ENCODE measurements around the gene SON.

The SON gene

DNA sequence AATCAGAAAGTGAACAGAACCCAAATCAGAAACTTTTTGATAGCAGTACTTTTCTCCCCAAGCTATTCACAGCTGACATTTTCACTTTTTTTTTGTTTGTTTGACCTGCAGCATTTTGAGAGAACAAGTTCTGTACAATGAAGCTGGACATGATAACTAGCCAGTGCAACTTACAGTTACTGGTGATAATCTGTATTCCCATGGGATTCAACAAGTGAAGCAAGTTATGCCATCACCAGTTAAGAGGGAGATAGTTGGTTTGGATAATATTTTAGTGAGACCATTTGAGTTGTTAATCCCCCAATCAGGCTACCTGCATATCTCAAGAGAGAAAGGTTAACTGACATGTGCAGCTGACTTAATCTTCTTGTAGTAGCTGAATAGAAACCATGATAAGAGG, 18.1 kb downstream of the SON start:
- Histone ChIP-seq H3K36me3 (ENCODE audit: insufficient read depth) (peaks cover 21% of the 10 kb centered on the region; the same call in 1 of the 2 replicates), H3K27ac (no peak overlapping the region), H3K79me2 (ENCODE audit: insufficient read depth, low read depth) (peaks cover 43% of the 10 kb centered on the region), H3K4me1 (ENCODE audit: low read depth, poor library complexity, severe bottlenecking) (no peaks in the 10 kb centered on the region), H3K4me2 (no peak overlapping the region), H4K20me1 (ENCODE audit: insufficient read depth) (peaks cover 5% of the 10 kb centered on the region), H3K4me3 (IDR thresholded peaks at IDR 0.05; ENCODE audit: insufficient read depth, low read depth, low read length) (no peak overlapping the region), H2AFZ (ENCODE audit: low read depth) (no peak overlapping the region), H3K9ac (no peak overlapping the region), H3K27me3 (ENCODE audit: insufficient read depth, low read depth) (no peaks in the 10 kb centered on the region)
- TF ChIP-seq, protein P1, sequence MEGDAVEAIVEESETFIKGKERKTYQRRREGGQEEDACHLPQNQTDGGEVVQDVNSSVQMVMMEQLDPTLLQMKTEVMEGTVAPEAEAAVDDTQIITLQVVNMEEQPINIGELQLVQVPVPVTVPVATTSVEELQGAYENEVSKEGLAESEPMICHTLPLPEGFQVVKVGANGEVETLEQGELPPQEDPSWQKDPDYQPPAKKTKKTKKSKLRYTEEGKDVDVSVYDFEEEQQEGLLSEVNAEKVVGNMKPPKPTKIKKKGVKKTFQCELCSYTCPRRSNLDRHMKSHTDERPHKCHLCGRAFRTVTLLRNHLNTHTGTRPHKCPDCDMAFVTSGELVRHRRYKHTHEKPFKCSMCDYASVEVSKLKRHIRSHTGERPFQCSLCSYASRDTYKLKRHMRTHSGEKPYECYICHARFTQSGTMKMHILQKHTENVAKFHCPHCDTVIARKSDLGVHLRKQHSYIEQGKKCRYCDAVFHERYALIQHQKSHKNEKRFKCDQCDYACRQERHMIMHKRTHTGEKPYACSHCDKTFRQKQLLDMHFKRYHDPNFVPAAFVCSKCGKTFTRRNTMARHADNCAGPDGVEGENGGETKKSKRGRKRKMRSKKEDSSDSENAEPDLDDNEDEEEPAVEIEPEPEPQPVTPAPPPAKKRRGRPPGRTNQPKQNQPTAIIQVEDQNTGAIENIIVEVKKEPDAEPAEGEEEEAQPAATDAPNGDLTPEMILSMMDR (conservative IDR thresholded peaks at IDR 0.05; ENCODE audit: low read depth, low read length): no peak

- Histone ChIP-seq H3K27me3 (ENCODE audit: insufficient read depth, low read depth) (no peaks in the 10 kb centered on the region), H4K20me1 (ENCODE audit: insufficient read depth) (peaks cover 5% of the 10 kb centered on the region; the same call in 1 of the 2 replicates), H3K9ac (no peak overlapping the region), H3K4me2 (no peak overlapping the region), H3K4me1 (ENCODE audit: low read depth, poor library complexity, severe bottlenecking) (no peaks in the 10 kb centered on the region), H3K27ac (no peak overlapping the region), H3K36me3 (ENCODE audit: insufficient read depth) (peaks cover 19% of the 10 kb centered on the region; the same call in 1 of the 2 replicates), H3K4me3 (IDR thresholded peaks at IDR 0.05; ENCODE audit: insufficient read depth, low read depth, low read length) (no peak overlapping the region), H2AFZ (ENCODE audit: low read depth) (no peak overlapping the region), H3K79me2 (ENCODE audit: insufficient read depth, low read depth) (peaks cover 38% of the 10 kb centered on the region; the same call in 1 of the 2 replicates)
- TF ChIP-seq, protein P1 (conservative IDR thresholded peaks at IDR 0.05; ENCODE audit: low read depth, low read length): no peak
Observed at GRCh38 chr21:33561373-33561772, 18.5 kb downstream of the SON start.

GRCh38 chr21:33562389-33562788, 19.6 kb downstream of the SON start:
- Histone ChIP-seq H4K20me1 (ENCODE audit: insufficient read depth) (no peaks in the 10 kb centered on the region; the same call in 1 of the 2 replicates), H3K4me2 (no peak overlapping the region), H3K36me3 (ENCODE audit: insufficient read depth) (peaks cover 13% of the 10 kb centered on the region; the same call in 1 of the 2 replicates), H3K79me2 (ENCODE audit: insufficient read depth, low read depth) (peaks cover 28% of the 10 kb centered on the region; the same call in 1 of the 2 replicates), H2AFZ (ENCODE audit: low read depth) (no peak overlapping the region), H3K4me3 (IDR thresholded peaks at IDR 0.05; ENCODE audit: insufficient read depth, low read depth, low read length) (no peak overlapping the region), H3K4me1 (ENCODE audit: low read depth, poor library complexity, severe bottlenecking) (no peaks in the 10 kb centered on the region), H3K27me3 (ENCODE audit: insufficient read depth, low read depth) (no peaks in the 10 kb centered on the region), H3K27ac (no peak overlapping the region), H3K9ac (no peak overlapping the region)
- TF ChIP-seq, protein P1 (conservative IDR thresholded peaks at IDR 0.05; ENCODE audit: low read depth, low read length): no peak

GRCh38 chr21:33566514-33566913, 23.7 kb downstream of the SON start:
- no peaks in the 10 kb centered on the region for H3K4me1 ChIP-seq (ENCODE audit: low read depth, poor library complexity, severe bottlenecking)
- H3K4me2 ChIP-seq: no peak overlapping the region
- H3K79me2 ChIP-seq (ENCODE audit: insufficient read depth, low read depth): peaks cover 4% of the 10 kb centered on the region; the same call in 1 of the 2 replicates
- no peak overlapping the region for H3K9ac ChIP-seq
- peaks cover 15% of the 10 kb centered on the region; the same call in 1 of the 2 replicates for H3K36me3 ChIP-seq (ENCODE audit: insufficient read depth)
- TF ChIP-seq, protein P1 (conservative IDR thresholded peaks at IDR 0.05; ENCODE audit: low read depth, low read length): no peak
- no peaks in the 10 kb centered on the region for H4K20me1 ChIP-seq (ENCODE audit: insufficient read depth)
- H3K27me3 ChIP-seq (ENCODE audit: insufficient read depth, low read depth): no peaks in the 10 kb centered on the region
- H3K27ac ChIP-seq: no peak overlapping the region
- no peak overlapping the region for H2AFZ ChIP-seq (ENCODE audit: low read depth)
- H3K4me3 ChIP-seq (IDR thresholded peaks at IDR 0.05; ENCODE audit: insufficient read depth, low read depth, low read length): no peak overlapping the region

All from KMS-11 (cell line).